K562 (cell line): Measurements from ENCODE around the gene RCL1. TPM values are rescaled to one million over a fixed set of nuclear protein-coding genes. Genes with fewer than 3 reads are reported as not detected.

Source experiments
- ATAC-seq: fragments of 200-7000 bp; cut with Tn5 transposase; 3 replicates; pipeline ENCODE4 v1.9.1; 2020; ENCODE audit warnings: moderate library complexity
- BruUV-seq: library from RNA; stranded (reverse); fragments of 400-500 nt; replicated peaks from 2 replicates; lab custom pipeline; 2021; lab: Mats Ljungman, UMichigan
- CTCF ChIA-PET: fragments of 300-600 bp; formaldehyde crosslinking; extraction: SDS; loops from one replicate; lab custom pipeline; 2021; ENCODE audit warnings: low intra/inter-chr PET ratio; lab: Yijun Ruan, JAX
- POLR2A ChIA-PET: fragments of 300-600, 350-650 bp; sonication (Branson Sonifier 250); formaldehyde crosslinking; extraction: SDS; loops from one replicate; lab custom pipeline; 2021; ENCODE audit warnings: antibody characterized with exemption, inconsistent platforms; lab: Yijun Ruan, JAX
- DNase-seq, 4 experiments: peaks; one replicate each; pipeline versions ENCODE4 v3.0.0 to v3.0.0-alpha.2; 2011 to 2018; ENCODE audit warnings: low spot score in 3 of 4, mixed read lengths in 3 of 4; ENCODE audit errors: extremely low read depth in 1 of 4
- FAIRE-seq: peaks from 2 replicates; lab custom pipeline; 2011; peaks lifted over from hg19 to GRCh38; lab: Jason Lieb, UNC
- H2AFZ ChIP-seq: 2 replicates; pipeline ENCODE4 v1.6.0; 2011; ENCODE audit warnings: low read depth, low read length, control low read depth, inconsistent platforms
- H3K27ac ChIP-seq: fragments of 200-600 bp; 3 replicates; pipeline ENCODE4 v1.8.0; 2011; ENCODE audit warnings: low read depth, mild to moderate bottlenecking, control low read depth, inconsistent platforms, low read length, moderate library complexity, mixed read lengths; ENCODE audit errors: extremely low read depth
- H3K27me3 ChIP-seq, 2 experiments: fragments of 300-600 bp in 1 of 2; 2 replicates in 1 of 2; 3 replicates in 1 of 2; pipeline versions ENCODE4 v1.6.0 to v1.8.0; 2011; ENCODE audit warnings: inconsistent platforms in 2 of 2, low read length in 2 of 2, mild to moderate bottlenecking in 1 of 2, mixed read lengths in 1 of 2, moderate library complexity in 1 of 2; ENCODE audit not compliant: control insufficient read depth in 2 of 2, insufficient read depth in 2 of 2
- H3K36me3 ChIP-seq: fragments of 300-600 bp; 3 replicates; pipeline ENCODE4 v1.8.0; 2011; ENCODE audit warnings: mild to moderate bottlenecking, low read length, inconsistent platforms; ENCODE audit not compliant: control insufficient read depth, insufficient read depth
- H3K4me1 ChIP-seq, 2 experiments: fragments of 200-600 bp in 1 of 2; replicated peaks in 1 of 2; 2 replicates in 1 of 2; 3 replicates in 1 of 2; pipeline versions ENCODE4 v1.5.1 to v1.8.0; 2011; ENCODE audit warnings: inconsistent platforms in 2 of 2, low read length in 2 of 2, mild to moderate bottlenecking in 1 of 2, mixed read lengths in 1 of 2, moderate library complexity in 1 of 2; ENCODE audit not compliant: control insufficient read depth in 2 of 2, insufficient read depth in 2 of 2
- H3K4me2 ChIP-seq: 2 replicates; pipeline ENCODE4 v1.6.1; 2011; ENCODE audit warnings: low read length, control low read depth, inconsistent platforms, mixed read lengths; ENCODE audit not compliant: insufficient read depth
- H3K4me3 ChIP-seq: fragments of 200-600 bp; sonication (generic), shearing (Covaris generic); 2 replicates; pipeline ENCODE4 v1.5.1; 2016; ENCODE audit warnings: control low read depth, inconsistent platforms
- H3K79me2 ChIP-seq: fragments of 200-600 bp; 3 replicates; pipeline ENCODE4 v1.8.0; 2011; ENCODE audit warnings: low read length, inconsistent platforms; ENCODE audit not compliant: control insufficient read depth, insufficient read depth
- H3K9ac ChIP-seq, 2 experiments: 2 replicates each; pipeline versions ENCODE4 v1.6.0 to v1.6.1; 2011; ENCODE audit warnings: low read depth in 2 of 2, low read length in 2 of 2, control low read depth in 1 of 2, inconsistent platforms in 1 of 2, mild to moderate bottlenecking in 1 of 2, mixed read lengths in 1 of 2; ENCODE audit not compliant: insufficient read depth in 1 of 2
- H3K9me1 ChIP-seq: one replicate; pipeline ENCODE4 v1.6.0; 2011; ENCODE audit warnings: inconsistent platforms, mild to moderate bottlenecking, low read length, moderate library complexity; ENCODE audit not compliant: control insufficient read depth, insufficient read depth
- H3K9me3 ChIP-seq: replicated peaks from 2 replicates; pipeline ENCODE4 v1.5.1; 2011; ENCODE audit warnings: low read depth, low read length, inconsistent platforms; ENCODE audit not compliant: control insufficient read depth, insufficient read depth
- H4K20me1 ChIP-seq: replicated peaks from 2 replicates; pipeline ENCODE4 v1.6.1; 2011; ENCODE audit warnings: low read length, inconsistent platforms, mixed read lengths; ENCODE audit not compliant: control insufficient read depth, insufficient read depth
- ARID1B ChIP-seq: fragments of 450-650 bp; IDR thresholded peaks from 2 replicates; pipeline ENCODE4 v1.6.1; 2016; ENCODE audit warnings: antibody characterized with exemption, mild to moderate bottlenecking, inconsistent platforms
- CBFA2T3 ChIP-seq: fragments of 450-650 bp; IDR thresholded peaks from 2 replicates; pipeline ENCODE4 v1.6.1; 2017
- E4F1 ChIP-seq: fragments of 250-450 bp; sonication (Bioruptor Pico); IDR thresholded peaks from 2 replicates; pipeline ENCODE4 v1.5.0; 2021; ENCODE audit warnings: mild to moderate bottlenecking, borderline replicate concordance
- EP300 ChIP-seq: IDR thresholded peaks from 2 replicates; pipeline ENCODE4 v1.6.1; 2012; ENCODE audit warnings: low read length, improper control_type of control experiment
- ERF ChIP-seq: fragments of 450-650 bp; formaldehyde crosslinking; IDR thresholded peaks from 2 replicates; pipeline ENCODE4 v1.4.0; 2020; ENCODE audit warnings: mild to moderate bottlenecking, mixed read lengths
- ESRRA ChIP-seq: fragments of 450-650 bp; IDR thresholded peaks from 2 replicates; pipeline ENCODE4 v1.6.1; 2014; ENCODE audit warnings: low read depth, mild to moderate bottlenecking, moderate library complexity, borderline replicate concordance
- FIP1L1 ChIP-seq: fragments of 200-400 bp; formaldehyde crosslinking; IDR thresholded peaks from 2 replicates; pipeline ENCODE4 v1.6.1; 2018; ENCODE audit warnings: mild to moderate bottlenecking, low read depth, low read length; ENCODE audit not compliant: poor library complexity, severe bottlenecking
- FOSL1 ChIP-seq: fragments of 200-800 bp; sonication (Bioruptor generic); conservative IDR thresholded peaks from 2 replicates; pipeline ENCODE4 v1.6.1; 2016; ENCODE audit warnings: missing genetic modification characterization, missing compliant biosample characterization
- HMBOX1 ChIP-seq: sonication (generic); IDR thresholded peaks from 2 replicates; pipeline ENCODE4 v1.6.1; 2016
- HMG20B ChIP-seq: fragments of 250-450 bp; sonication (Bioruptor Pico); IDR thresholded peaks from 2 replicates; pipeline ENCODE4 v1.5.0; 2021; ENCODE audit warnings: mild to moderate bottlenecking
- JUND ChIP-seq, 2 experiments: IDR thresholded peaks; 2 replicates in 1 of 2; 3 replicates in 1 of 2; pipeline ENCODE4 v1.6.1; 2011; ENCODE audit warnings: borderline replicate concordance in 2 of 2, low read depth in 2 of 2, low read length in 2 of 2, improper control_type of control experiment in 1 of 2, missing biosample characterization in 1 of 2, missing genetic modification characterization in 1 of 2, missing genetic modification reagents in 1 of 2
- MEIS2 ChIP-seq: fragments of 450-650 bp; IDR thresholded peaks from 2 replicates; pipeline ENCODE4 v1.6.1; 2014; ENCODE audit warnings: mild to moderate bottlenecking; ENCODE audit not compliant: partially characterized antibody
- NCOR1 ChIP-seq: fragments of 450-650 bp; IDR thresholded peaks from 2 replicates; pipeline ENCODE4 v1.6.1; 2016; ENCODE audit warnings: mild to moderate bottlenecking, moderate library complexity
- SMARCE1 ChIP-seq: fragments of 450-650 bp; IDR thresholded peaks from 2 replicates; pipeline ENCODE4 v1.7.1; 2016; ENCODE audit warnings: mild to moderate bottlenecking
- SMC3 ChIP-seq: conservative IDR thresholded peaks from 2 replicates; pipeline ENCODE4 v1.6.1; 2011; ENCODE audit warnings: low read depth, low read length, improper control_type of control experiment; ENCODE audit not compliant: insufficient read depth
- ZNF384 ChIP-seq: IDR thresholded peaks from 2 replicates; pipeline ENCODE4 v1.6.1; 2012; ENCODE audit warnings: low read depth, low read length, improper control_type of control experiment
- ZNF398 ChIP-seq: fragments of 250-450 bp; sonication (Bioruptor Pico); IDR thresholded peaks from 2 replicates; pipeline ENCODE4 v1.8.0; 2021; ENCODE audit warnings: moderate library complexity, mild to moderate bottlenecking, inconsistent platforms
- WGBS: fragments of 100-300 bp; shearing (Covaris generic); methylation state at CpG from one replicate; pipeline ENCODE4 v1.1.6; 2016; ENCODE audit warnings: low coverage, mixed read lengths; ENCODE audit not compliant: insufficient coverage; ENCODE audit errors: missing lambda C conversion rate; 5-methylcytosine and 5-hydroxymethylcytosine counted together
- in situ Hi-C: fragments of 300-500 bp; cut with MboI; formaldehyde crosslinking; loops from 4 replicates; pipeline ENCODE4 v1.15.0; 2018; ENCODE audit warnings: inconsistent platforms, mixed read lengths
- intact Hi-C: fragments of 100-400 bp; cut with micrococcal nuclease; formaldehyde crosslinking; loops from 2 replicates; pipeline ENCODE4 v1.14.2; 2022
- polyA plus RNA-seq, 8 experiments: library from polyadenylated mRNA; depleted of rRNA in 4 of 8; stranded (reverse) in 5 of 8; unstranded in 3 of 8; fragments of >200 nt; fragmentation: Nextera tagmentation in 2 of 8; fragmentation: Illumina TruSeq in 1 of 8; extraction: Ambion mirVana in 2 of 8; extraction: Trizol in 1 of 8; gene quantifications; 2 replicates each; pipeline versions ENCODE4 v1.2.1 to v1.2.3, GENCODE V29; 2011 to 2014; ENCODE audit warnings: inconsistent platforms in 1 of 8, missing spikeins in 1 of 8
- total RNA-seq, 7 experiments: library from RNA; depleted of rRNA in 6 of 7; stranded (reverse); fragments of >200 nt in 6 of 7; fragmentation: Illumina TruSeq in 2 of 7; extraction: Trizol in 2 of 7; gene quantifications; 2 replicates each; pipeline versions ENCODE4 v1.2.1 to v1.2.3, GENCODE V29; 2011 to 2021; ENCODE audit warnings: low replicate concordance in 1 of 7

The RCL1 gene
- total and polyA plus RNA-seq, 9 of the 15 experiments (the other 6 are each of a cell fraction or from before 2014, with no cell fraction given): 24.0 to 67.7 (median 38.6) TPM

DNA sequence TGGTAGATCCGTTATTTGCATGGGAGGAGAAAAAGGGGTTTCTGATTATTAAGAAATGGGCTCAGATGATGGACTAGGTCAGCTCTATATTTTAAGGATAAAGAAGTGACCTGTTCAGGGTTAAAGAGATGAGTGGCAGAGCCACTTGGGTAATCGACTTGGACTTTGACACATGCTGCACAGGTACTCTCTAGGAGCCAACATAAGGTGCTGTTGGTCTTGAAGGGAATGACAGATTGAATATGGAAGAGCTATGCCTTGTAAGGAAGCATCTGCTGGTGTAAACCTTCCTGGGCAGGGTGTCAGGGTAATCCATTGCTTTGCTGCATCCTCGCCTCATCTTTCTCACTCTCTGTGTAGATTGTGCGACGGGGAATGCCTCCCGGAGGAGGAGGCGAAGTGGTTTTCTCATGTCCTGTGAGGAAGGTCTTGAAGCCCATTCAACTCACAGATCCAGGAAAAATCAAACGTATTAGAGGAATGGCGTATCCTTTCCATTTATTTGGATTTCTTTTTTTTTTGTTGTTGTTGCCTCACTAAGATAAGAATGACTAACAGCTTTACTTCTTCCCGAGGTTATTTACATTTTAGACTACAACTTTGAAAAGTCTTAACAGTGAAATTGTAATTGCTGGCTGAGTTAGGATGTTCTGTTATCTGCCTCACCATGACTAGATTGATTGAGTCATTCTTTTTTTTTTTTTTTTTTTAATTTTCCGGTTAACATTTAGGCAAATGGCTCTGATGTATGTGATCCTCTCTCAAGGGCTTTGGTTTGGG, 41.2 kb downstream of the RCL1 start:
- ATAC-seq: no peak
- intact Hi-C loops: loop anchor here (5.0 kb wide), 1 partner anchor 37 kb away; no protein-coding TSS in a partner anchor
- TF ChIP-seq EP300: peak; percentile 31; the same call in 1 of the 2 replicates
- no peak for TF ChIP-seq ERF (CRISPR knock-in tag)
- TF ChIP-seq JUND (IDR thresholded peaks at IDR 0.05; ENCODE audit: borderline replicate concordance, low read depth, low read length): peak; percentile 61; the same call in 1 of the 2 replicates
- no peak for TF ChIP-seq JUND (tag; IDR thresholded peaks at IDR 0.05; ENCODE audit: borderline replicate concordance, low read depth, low read length)
- TF ChIP-seq HMG20B (CRISPR knock-in tag): no peak
- TF ChIP-seq ZNF384: peak; percentile 83
- peak; percentile 11 for TF ChIP-seq MEIS2
- TF ChIP-seq ARID1B: peak; percentile 60
- TF ChIP-seq FIP1L1: no peak
- no peak for TF ChIP-seq HMBOX1
- no peak for TF ChIP-seq ZNF398
- TF ChIP-seq FOSL1 (tag): peak; percentile 81
- TF ChIP-seq NCOR1: 0 out of 2 replicates have a peak, but pooled peaks have one; percentile 15
- peak; percentile 44 for TF ChIP-seq CBFA2T3
- TF ChIP-seq SMC3: no peak
- no peak for TF ChIP-seq ESRRA
- peak; percentile 50; the same call in 1 of the 2 replicates for TF ChIP-seq SMARCE1
- TF ChIP-seq E4F1 (CRISPR knock-in tag): no peak

More for the DNA sequence above, 41.2 kb downstream of the RCL1 start:
- WGBS: 34% methylated on average over 5 of the region's 11 CpGs
- FAIRE-seq (no peak), DNase-seq (no peak)
- peaks cover 2% of the 10 kb centered on the region for H3K9me1 ChIP-seq
- H4K20me1 ChIP-seq: no peaks in the 10 kb centered on the region
- no peak overlapping the region for H2AFZ ChIP-seq
- POLR2A ChIA-PET: interaction anchor here (1.3 to 1.5 kb wide), 2 partner anchors 36 to 41 kb away, joined by 3 to 5 read pairs; partner anchors contain the start of gene RCL1
- no peaks in the 10 kb centered on the region for H3K9me3 ChIP-seq
- H3K4me1 ChIP-seq: peaks cover 7 to 70% of the 10 kb centered on the region in 2 experiments
- H3K4me3 ChIP-seq: no peak overlapping the region
- in situ Hi-C loops: no loop called here
- no peak overlapping the region; the same call in 1 of the 2 replicates for H3K4me2 ChIP-seq
- H3K9ac ChIP-seq: peak overlapping the region in 1 of 2 experiments; percentile 54; a peak in 3 of 4 replicates
- BruUV-seq: no TSS peak
- H3K27me3 ChIP-seq: no peaks in the 10 kb centered on the region
- CTCF ChIA-PET: no interaction called here
- peaks cover 89% of the 10 kb centered on the region for H3K36me3 ChIP-seq
- H3K79me2 ChIP-seq: peaks cover 96% of the 10 kb centered on the region
- peak overlapping the region; percentile 92 for H3K27ac ChIP-seq
